NCI-H2107 treated with DMSO at 0.1 percent for 48 hours (cell line): ENCODE data around the gene GLTPD2.

Source experiments
- DNase-seq: peaks from one replicate; lab custom pipeline; 2025; ENCODE audit not compliant: unreplicated experiment; lab: John Stamatoyannopoulos, UW

The GLTPD2 gene

GRCh38 chr17:4771519-4772234, 17.1 kb upstream of the GLTPD2 start, which contains the start of gene TM4SF5:
TM4SF5 (plus strand) TSS chr17:4771886; CDS start chr17:4771923, 37 bp downstream.
- DNase-seq = no peak

- no peak for DNase-seq
These were observed 16.5 kb upstream of the GLTPD2 start for GRCh38 chr17:4772235-4772613.

GRCh38 chr17:4777969-4778760, 10.6 kb upstream of the GLTPD2 start:
- no peak for DNase-seq

DNA sequence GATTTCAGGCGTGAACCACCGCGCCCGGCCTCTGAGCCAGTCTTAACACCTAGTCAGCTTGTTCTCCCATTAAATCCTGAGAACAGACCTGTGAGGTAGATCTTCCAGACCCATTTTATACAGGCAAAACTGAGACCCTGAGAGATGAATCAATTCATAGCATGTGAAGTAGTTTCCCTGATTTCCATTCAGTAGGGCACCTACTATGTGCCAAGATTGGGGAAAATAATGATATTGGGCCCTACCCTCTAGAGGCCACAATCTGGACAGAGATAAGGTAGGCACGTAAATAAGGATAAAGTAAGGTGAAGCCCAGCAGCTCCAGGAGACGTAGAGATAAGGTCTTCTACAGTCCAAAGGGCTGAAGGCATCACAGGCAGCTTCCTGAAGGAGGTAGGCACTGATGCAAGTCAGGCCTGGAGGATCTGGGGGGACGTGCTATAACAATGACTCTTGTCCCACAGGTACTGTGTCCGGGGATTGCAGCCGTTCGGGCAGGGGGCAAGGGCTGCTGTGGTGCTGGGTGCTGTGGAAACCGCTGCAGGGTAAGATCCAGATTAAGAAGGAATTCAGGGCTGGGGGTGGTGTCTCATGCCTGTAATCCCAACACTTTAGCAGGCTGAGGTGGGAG, 8.3 kb upstream of the GLTPD2 start:
- DNase-seq = no peak

GRCh38 chr17:4782652-4783051, 6.1 kb upstream of the GLTPD2 start:
- no peak for DNase-seq

- DNase-seq = no peak
These were observed 3.3 kb upstream of the GLTPD2 start for GRCh38 chr17:4785311-4786105.

- DNase-seq = no peak
These were observed 2.7 kb upstream of the GLTPD2 start, which contains the start of gene VMO1 for GRCh38 chr17:4786106-4786511. VMO1 (minus strand) TSS chr17:4786364; CDS start chr17:4786352, 12 bp downstream.

DNA sequence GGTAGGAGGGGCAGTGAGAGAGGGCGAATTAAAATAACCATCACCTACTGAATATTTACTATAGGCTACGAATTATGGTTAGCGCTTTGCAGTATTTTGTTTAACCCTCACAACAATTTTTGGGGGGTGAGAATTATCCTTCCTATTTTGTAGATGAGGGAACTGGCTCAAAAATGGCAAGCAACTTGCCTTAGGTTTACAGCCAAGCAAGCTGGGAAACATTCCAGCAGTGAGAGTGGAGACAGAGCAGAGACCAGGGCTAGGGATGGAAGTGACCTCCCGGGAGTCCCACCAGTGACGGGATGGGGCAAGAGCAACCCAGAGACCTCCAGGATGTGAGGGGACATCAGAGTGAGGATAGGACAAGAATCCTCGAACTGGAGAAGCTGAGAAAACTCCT, 2.2 kb upstream of the GLTPD2 start:
- no peak for DNase-seq

- DNase-seq = no peak
These were observed 481 bp upstream of the GLTPD2 start for GRCh38 chr17:4788159-4788806.

GRCh38 chr17:4789701-4789950, 862 bp downstream of the GLTPD2 start:
- DNase-seq = no peak

- peak; percentile 12 for DNase-seq
These were observed 1.4 kb downstream of the GLTPD2 start for GRCh38 chr17:4789951-4790704.

DNA sequence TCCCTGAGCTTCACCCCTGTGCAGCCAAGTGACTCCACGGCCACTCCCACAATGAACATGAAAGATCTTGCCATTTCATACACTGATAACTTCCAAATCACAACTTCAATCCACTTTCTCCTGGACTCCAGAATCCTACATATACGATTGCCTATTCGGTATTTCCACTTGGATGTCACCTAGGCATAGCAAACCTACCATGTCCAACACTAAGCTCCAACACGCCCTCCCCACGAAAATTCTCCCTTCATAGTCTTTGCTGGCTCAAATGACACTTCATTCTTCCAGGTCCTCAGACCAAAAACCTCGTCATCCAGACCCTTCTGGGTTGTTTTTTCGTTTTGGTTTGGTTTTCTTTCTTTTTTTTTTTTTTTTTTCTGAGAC, 1.9 kb downstream of the GLTPD2 start:
- DNase-seq = no peak

- DNase-seq = no peak
These were observed 6.4 kb downstream of the GLTPD2 start for GRCh38 chr17:4795168-4795567.

- no peak for DNase-seq
These were observed 7.8 kb downstream of the GLTPD2 start for GRCh38 chr17:4796552-4796920.

GRCh38 chr17:4800462-4801196, 11.9 kb downstream of the GLTPD2 start:
- DNase-seq = peak; percentile 4

- DNase-seq = no peak
These were observed 13.5 kb downstream of the GLTPD2 start, which contains the start of gene C17orf114 for GRCh38 chr17:4802228-4802627. C17orf114 (minus strand) TSS chr17:4802328.

DNA sequence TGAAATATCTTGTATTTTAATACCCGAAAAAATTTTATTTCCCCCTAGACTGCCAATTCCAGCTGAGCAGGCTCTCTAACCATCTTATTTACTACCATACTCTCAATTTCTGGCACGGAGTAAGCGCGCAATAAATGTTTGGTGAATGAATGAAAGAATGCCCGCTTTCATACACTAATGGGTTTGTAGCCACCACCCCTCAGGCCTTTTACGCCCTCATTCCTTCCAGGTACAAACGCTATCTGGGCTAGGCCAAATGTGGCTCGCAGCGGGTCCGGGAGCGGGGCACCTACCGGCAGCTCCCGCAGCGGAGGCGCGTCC, 17.7 kb downstream of the GLTPD2 start:
- no peak for DNase-seq

DNA sequence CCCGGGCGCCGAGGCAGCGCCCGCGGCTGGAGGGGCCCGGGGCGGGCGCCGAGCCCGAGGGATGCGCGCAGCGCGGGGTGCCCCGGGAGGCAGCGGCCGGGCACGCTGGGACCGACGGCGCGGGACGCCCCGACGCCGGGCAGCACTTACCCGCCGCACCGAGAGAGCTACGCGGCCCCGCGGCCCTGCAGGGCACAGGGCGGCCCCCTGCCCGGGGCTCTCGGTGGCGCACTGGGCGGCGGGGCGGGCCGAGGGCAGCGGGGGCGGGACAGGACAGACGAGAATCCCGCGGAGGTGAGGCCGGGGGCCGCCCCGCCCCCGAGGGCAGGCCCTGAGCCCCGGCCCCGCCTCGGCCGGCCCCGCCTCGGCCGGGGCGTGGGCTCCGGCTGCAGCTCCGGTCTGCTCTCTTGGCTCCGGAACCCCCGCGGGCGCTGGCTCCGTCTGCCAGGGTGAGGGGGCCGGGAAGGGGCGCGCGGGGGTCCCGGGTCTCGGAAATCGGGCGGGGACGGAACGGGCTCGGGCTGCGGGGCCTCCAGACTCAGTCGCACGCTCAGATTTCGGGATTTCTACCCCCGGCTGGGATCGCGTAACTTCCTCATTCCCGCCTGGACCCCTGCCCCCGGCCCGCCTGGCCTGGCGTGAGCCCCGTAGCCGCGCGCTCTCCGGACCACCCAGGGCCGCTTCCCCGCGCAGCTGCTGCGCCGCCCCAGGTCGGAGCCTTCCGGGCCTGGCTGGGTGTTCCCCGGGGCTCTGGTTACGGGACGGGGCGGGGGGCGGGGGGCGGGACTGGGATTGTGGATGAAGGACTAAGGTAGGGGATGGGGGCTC, 18.2 kb downstream of the GLTPD2 start, which contains the start of gene PLD2:
TSS of gene PLD2 (plus strand) at position 376 of the 828 bp plus-strand sequence. CDS start 621 bp downstream, outside the sequence.
- DNase-seq = no peak
